Body of pancreas (tissue), 4 donors: ENCODE measurements around the gene GNS.
A peak's percentile ranks its signal among the peaks of the same experiment; 100 is the strongest.

Experiments used
- POLR2A ChIP-seq, 3 donors: fragments of 450-650 bp; IDR thresholded peaks; one replicate each; pipeline ENCODE4 v1.6.1; 2016; ENCODE audit warnings: antibody characterized with exemption in 3 of 3, mild to moderate bottlenecking in 2 of 3
- TF ChIP-seq, protein P1 (sequence below), 7 experiments: fragments of 450-650 bp in 4 of 7; fragments of 200-600 bp in 3 of 7; sonication (generic) in 3 of 7; IDR thresholded peaks; one replicate each; pipeline ENCODE4 v1.5.1; 2016 to 2019; ENCODE audit warnings: antibody characterized with exemption in 7 of 7

DNA sequence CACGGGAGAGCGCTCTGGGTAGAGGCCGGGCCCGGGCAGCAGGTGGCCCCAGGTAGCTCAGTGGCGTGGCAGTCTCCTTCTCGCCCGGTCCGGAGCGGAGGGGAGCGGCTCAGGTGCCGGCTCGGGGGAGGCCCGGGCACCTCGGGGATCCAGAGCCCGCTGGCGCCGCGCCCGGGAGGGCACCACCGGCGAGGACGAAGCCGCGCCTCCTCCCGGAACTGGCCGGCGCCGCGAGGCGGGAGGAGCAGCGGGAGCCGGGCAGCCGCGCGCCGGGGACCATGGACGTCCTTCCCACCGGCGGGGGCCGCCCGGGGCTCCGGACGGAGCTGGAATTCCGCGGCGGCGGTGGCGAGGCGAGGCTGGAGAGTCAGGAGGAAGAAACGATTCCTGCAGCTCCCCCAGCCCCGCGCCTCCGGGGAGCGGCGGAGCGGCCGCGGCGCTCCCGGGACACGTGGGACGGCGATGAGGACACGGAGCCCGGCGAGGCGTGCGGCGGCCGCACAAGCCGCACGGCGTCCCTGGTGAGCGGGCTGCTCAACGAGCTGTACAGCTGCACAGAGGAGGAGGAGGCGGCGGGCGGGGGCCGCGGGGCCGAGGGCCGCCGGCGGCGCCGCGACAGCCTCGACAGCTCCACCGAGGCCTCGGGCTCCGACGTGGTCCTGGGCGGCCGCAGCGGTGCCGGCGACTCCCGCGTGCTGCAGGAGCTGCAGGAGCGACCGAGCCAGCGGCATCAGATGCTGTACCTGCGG is 21.5 kb upstream of the GNS start:
- peak; percentile 86 to 92 (median 90) for TF ChIP-seq POLR2A (IDR thresholded peaks at IDR 0.05)
- TF ChIP-seq, protein P1, sequence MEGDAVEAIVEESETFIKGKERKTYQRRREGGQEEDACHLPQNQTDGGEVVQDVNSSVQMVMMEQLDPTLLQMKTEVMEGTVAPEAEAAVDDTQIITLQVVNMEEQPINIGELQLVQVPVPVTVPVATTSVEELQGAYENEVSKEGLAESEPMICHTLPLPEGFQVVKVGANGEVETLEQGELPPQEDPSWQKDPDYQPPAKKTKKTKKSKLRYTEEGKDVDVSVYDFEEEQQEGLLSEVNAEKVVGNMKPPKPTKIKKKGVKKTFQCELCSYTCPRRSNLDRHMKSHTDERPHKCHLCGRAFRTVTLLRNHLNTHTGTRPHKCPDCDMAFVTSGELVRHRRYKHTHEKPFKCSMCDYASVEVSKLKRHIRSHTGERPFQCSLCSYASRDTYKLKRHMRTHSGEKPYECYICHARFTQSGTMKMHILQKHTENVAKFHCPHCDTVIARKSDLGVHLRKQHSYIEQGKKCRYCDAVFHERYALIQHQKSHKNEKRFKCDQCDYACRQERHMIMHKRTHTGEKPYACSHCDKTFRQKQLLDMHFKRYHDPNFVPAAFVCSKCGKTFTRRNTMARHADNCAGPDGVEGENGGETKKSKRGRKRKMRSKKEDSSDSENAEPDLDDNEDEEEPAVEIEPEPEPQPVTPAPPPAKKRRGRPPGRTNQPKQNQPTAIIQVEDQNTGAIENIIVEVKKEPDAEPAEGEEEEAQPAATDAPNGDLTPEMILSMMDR (IDR thresholded peaks at IDR 0.05), result peak in 4 of 7 experiments; percentile 23 to 41 (median 25)
